GM10248 (cell line): ENCODE data around the gene TSPAN5.
"Not testable (repeated sequence)": the region's sequence is repeated elsewhere in the genome, so short reads cannot be mapped to it uniquely, and the experiment has no call there.

Experiments used
- CTCF ChIA-PET: fragments of 300-600 bp; sonication (Branson Sonifier 250); formaldehyde crosslinking; extraction: SDS; loops from one replicate; lab custom pipeline; 2021; ENCODE audit warnings: antibody characterized with exemption; lab: Yijun Ruan, JAX
- POLR2A ChIA-PET: fragments of 350-650 bp; sonication (Branson Sonifier 250); formaldehyde crosslinking; extraction: SDS; loops from one replicate; lab custom pipeline; 2020; ENCODE audit warnings: antibody characterized with exemption; lab: Yijun Ruan, JAX
- DNase-seq: peaks from one replicate; pipeline ENCODE4 v3.0.0; 2012; ENCODE audit errors: extremely low spot score
- TF ChIP-seq, protein P1 (sequence below): IDR thresholded peaks from 2 replicates; pipeline ENCODE4 v1.5.1; 2012; ENCODE audit warnings: mild to moderate bottlenecking, low read depth; ENCODE audit errors: extremely low read depth, missing control alignments, control extremely low read depth

Gene TSPAN5

DNA sequence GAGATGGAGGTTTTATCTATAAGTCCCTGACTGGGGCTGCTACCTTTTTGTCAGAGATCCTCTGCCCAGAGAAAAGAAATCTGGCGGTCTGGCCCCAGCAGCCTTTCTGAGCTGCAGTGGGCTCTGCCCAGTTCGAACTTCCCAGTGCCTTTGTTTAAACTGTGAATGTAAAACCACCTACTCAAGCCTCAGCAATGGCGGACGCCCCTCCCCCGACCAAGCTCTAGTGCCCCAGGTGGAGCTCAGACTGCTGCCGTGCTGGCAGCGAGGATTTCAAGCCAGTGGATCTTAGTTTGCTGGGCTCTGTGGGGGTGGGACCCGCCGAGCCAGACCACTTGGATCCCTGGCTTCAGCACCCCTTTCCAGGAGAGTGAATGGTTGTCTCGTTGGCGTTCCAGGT lies 121.8 kb downstream of the TSPAN5 start:
- ChIA-PET CTCF (no interaction called here), POLR2A (no interaction called here)
- no peak for DNase-seq
- TF ChIP-seq, protein P1, sequence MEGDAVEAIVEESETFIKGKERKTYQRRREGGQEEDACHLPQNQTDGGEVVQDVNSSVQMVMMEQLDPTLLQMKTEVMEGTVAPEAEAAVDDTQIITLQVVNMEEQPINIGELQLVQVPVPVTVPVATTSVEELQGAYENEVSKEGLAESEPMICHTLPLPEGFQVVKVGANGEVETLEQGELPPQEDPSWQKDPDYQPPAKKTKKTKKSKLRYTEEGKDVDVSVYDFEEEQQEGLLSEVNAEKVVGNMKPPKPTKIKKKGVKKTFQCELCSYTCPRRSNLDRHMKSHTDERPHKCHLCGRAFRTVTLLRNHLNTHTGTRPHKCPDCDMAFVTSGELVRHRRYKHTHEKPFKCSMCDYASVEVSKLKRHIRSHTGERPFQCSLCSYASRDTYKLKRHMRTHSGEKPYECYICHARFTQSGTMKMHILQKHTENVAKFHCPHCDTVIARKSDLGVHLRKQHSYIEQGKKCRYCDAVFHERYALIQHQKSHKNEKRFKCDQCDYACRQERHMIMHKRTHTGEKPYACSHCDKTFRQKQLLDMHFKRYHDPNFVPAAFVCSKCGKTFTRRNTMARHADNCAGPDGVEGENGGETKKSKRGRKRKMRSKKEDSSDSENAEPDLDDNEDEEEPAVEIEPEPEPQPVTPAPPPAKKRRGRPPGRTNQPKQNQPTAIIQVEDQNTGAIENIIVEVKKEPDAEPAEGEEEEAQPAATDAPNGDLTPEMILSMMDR = no peak

DNA sequence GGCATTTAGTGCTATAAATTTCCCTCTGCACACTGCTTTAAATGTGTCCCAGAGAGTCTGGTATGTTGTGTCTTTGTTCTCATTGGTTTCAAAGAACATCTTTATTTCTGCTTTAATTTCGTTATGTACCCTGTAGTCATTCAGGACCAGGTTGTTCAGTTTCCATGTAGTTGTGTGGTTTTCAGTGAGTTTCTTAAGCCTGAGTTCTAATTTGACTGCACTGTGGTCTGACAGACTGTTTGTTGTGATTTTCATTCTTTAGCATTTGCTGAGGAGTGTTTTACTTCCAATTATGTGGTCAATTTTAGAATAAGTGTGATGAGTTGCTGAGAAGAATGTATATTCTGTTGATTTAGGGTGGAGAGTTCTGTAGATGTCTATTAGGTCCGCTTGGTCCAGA lies 124.3 kb downstream of the TSPAN5 start:
- POLR2A ChIA-PET, CTCF ChIA-PET, DNase-seq: not testable (repeated sequence)

DNA sequence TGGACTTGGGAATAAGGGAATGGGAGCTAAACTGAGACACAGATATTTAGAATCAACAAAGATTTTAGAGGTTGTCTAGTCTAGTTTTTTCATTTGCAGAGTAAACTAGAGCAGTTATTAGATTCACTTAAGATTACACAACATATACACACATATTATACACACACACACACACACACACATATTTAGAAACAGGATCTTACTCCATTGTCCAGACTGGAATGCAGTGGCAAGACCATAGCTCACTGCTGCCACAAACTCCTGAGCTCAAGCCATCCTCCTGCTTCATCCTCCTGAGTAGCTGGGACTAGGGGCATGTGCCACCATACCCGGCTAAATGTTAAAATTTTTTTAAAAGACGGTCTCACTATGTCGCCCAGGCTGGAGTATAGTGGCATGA lies 127.8 kb downstream of the TSPAN5 start:
- DNase-seq = no peak
- TF ChIP-seq, protein P1 = no peak
- POLR2A ChIA-PET = no interaction called here
- CTCF ChIA-PET = interaction anchor here (1.3 to 2.2 kb wide), 2 partner anchors 21 to 63 kb away, joined by 3 to 6 read pairs; no protein-coding TSS in a partner anchor

DNA sequence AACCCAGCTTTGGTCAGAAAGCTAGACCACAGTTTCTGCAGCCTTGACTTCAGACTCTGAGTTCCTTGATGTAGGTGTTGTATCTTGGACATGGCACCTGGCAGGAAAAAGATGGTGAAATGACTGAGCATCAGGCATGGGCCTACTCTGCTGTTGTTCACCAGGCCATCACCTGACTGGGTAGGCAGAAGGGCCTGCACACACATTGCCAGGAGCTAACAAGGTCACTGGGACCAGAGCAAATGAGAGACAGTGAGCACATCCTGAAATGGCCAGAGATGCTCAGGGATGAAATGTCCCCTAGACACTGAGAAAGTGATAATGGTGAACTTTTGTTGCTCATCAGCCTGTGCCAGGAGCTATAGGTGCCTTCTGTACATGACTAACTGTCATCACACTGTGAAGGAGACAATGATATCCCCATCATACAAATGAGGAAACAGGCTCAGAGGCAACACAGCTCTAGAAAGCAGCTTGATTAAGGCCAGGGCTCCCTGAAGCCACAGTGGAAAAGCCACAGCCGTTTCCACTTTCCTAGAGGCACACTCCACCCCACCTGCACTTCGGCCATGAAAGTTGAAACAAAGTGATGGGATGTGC lies 128.3 kb downstream of the TSPAN5 start:
- CTCF ChIA-PET = interaction anchor here (1.1 to 2.2 kb wide), 5 partner anchors 19 to 76 kb away, joined by 3 to 6 read pairs (median 3); no protein-coding TSS in a partner anchor
- TF ChIP-seq, protein P1 = no peak
- POLR2A ChIA-PET = no interaction called here
- no peak for DNase-seq

DNA sequence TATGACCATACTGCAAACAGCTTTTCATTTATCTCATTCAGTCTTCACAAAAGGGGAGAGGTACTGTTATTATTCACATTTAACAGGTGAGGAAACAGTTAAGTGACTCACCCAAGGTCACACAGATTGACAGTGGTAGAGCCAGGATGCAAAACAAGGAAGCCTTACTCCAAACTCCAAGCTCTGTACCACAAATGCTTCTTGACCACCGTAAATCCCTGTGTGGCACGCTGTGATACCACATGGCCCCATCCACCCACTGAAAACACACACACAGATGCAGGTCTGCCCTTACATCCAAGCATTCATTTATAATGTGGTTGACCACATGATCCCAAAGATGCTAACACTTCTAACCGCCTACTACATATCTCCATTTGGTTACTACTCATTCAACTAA lies 129.5 kb downstream of the TSPAN5 start:
- no peak for DNase-seq
- TF ChIP-seq, protein P1 = no peak
- ChIA-PET POLR2A (no interaction called here), CTCF (interaction anchor here (0.8 to 3.2 kb wide), 7 partner anchors 13 to 527 kb away, joined by 3 to 11 read pairs (median 3); no protein-coding TSS in a partner anchor)

DNA sequence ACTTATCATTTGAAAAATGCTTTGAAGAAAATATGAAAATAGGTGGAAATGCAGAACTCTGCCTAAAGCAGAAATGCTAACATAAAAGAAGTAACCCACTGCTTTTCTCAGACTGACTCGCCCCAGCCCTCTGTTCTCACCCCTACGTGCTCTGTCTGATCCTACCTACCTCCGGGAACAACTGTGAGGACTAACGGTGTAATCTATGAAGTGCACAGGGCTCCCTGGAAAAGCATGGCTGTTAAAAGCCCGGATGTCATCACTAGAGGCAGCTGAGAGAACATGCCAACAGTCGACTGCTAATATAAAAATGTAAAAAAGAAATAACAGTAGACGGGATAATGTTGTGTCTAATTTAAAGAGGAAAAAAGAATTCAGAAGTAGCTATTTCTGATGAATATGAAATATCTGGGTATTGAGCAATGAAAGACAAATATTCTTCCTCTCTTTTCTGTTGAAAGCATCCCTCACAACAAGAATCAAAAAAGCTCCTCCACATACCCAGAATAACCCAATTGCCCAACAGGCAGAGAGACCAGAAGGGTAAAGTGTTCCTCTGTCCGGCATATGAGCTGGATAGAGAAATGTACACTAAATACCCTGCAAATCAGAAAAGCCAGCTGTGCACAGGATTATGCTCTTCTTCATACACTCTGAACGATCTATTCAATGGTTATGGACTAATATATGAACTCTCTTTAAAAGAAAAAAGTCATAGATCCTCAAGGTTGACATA lies 130.7 kb downstream of the TSPAN5 start:
- CTCF ChIA-PET = interaction anchor here (1.3 to 3.2 kb wide), 3 partner anchors 12 to 528 kb away, joined by 3 to 11 read pairs (median 5); no protein-coding TSS in a partner anchor
- no peak for DNase-seq
- POLR2A ChIA-PET = interaction anchor here (0.5 kb wide), 1 partner anchor 20 kb away, joined by 4 read pairs; no protein-coding TSS in a partner anchor
- TF ChIP-seq, protein P1 = no peak

DNA sequence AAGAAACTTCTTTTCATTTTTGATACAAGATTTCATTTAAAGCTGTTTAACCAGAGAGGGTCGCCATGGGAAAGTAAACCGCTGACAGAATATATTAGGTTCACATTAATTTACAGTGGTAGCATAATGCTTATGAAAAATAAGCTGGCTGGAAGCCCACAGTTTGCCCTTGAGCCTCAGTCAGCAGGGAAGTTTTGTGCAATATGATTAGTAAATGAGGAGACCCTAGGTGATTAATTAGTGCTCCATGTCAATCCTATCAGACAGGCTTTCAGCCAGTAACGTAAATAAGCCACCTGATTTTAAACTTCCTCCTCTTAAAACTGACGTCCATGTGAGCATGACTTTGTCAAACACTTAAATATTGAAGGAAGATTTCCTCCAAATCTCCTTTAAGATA lies 134.2 kb downstream of the TSPAN5 start:
- ChIA-PET POLR2A (no interaction called here), CTCF (interaction anchor here (1.2 to 1.3 kb wide), 2 partner anchors 14 to 16 kb away, joined by 3 to 4 read pairs; no protein-coding TSS in a partner anchor)
- TF ChIP-seq, protein P1 = no peak
- no peak for DNase-seq
